Stomach smooth muscle (tissue), 2 donors: ENCODE measurements around the gene DNLZ.

Source experiments
- H3K27ac ChIP-seq: one replicate; pipeline ENCODE4 v1.7.0; 2013; ENCODE audit warnings: mild to moderate bottlenecking, low read length, inconsistent platforms
- H3K27me3 ChIP-seq, 2 donors: one replicate each; pipeline ENCODE4 v1.7.0; 2013; ENCODE audit warnings: low read length in 2 of 2; ENCODE audit not compliant: insufficient read depth in 2 of 2, control insufficient read depth in 1 of 2
- H3K36me3 ChIP-seq, 2 donors: one replicate each; pipeline ENCODE4 v1.7.0; 2013; ENCODE audit warnings: low read length in 2 of 2; ENCODE audit not compliant: control insufficient read depth in 2 of 2, insufficient read depth in 2 of 2
- H3K4me1 ChIP-seq: one replicate; pipeline ENCODE4 v1.7.0; 2013; ENCODE audit warnings: low read length; ENCODE audit not compliant: control insufficient read depth, insufficient read depth
- H3K4me3 ChIP-seq, 2 donors: one replicate each; pipeline ENCODE4 v1.7.0; 2013; ENCODE audit warnings: low read length in 2 of 2
- H3K9ac ChIP-seq, 2 donors: one replicate each; pipeline ENCODE4 v1.7.0; 2013; ENCODE audit warnings: low read length in 2 of 2, mild to moderate bottlenecking in 1 of 2
- H3K9me3 ChIP-seq, 2 donors: one replicate each; pipeline ENCODE4 v1.7.0; 2013; ENCODE audit warnings: low read length in 2 of 2; ENCODE audit not compliant: control insufficient read depth in 2 of 2
- donor health status: healthy.
- donor health status: Pancreatic carcinoma.

DNLZ gene

DNA sequence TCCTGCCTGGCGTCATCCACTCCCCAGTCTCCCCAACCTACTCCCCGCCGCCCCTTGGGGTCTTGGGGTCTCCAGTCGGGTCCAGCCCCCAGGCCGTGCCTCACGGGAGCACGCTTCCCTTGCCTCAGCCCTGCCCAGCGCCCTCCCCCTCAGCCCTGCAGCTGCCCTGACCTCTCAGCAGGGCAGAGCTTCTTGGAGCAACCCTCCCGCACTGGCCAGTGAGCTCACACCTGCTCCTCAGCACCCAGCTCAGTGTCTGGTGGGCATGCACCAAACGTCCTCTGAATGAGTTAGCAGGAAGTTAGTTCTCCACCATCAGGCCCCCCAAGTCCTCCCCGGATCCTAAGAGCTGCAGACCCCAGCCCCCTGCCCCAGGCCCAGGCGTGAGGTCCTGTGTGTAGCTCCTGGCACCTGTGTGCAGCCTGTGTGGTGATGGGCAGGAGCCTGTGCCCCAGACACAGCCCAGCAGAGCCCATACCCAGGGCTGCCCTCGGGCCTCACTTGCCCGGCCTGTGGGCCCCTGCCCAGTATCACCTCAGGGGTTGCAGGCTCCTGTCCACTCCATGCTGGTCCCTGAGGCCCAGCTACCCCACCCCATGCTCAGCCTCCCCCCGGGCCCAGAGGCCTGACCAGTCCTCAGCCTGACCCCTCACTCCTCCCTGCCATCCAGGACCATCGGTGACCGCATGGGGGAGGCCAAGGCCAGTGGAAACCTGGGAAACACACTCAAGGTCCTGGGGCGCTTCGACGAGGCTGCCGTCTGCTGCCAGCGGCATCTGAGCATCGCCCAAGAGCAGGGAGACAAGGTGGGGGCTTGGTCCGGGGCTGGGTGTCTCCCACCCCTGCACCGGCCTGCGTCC, 28.0 kb downstream of the DNLZ start:
- H3K4me3 ChIP-seq: no peak overlapping the region
- no peak overlapping the region for H3K27ac ChIP-seq
- no peak overlapping the region for H3K9ac ChIP-seq
- H3K36me3 ChIP-seq: peaks cover 0 to 2% of the 10 kb centered on the region in 2 donors
- no peaks in the 10 kb centered on the region for H3K4me1 ChIP-seq
- no peaks in the 10 kb centered on the region for H3K9me3 ChIP-seq
- no peaks in the 10 kb centered on the region for H3K27me3 ChIP-seq

DNA sequence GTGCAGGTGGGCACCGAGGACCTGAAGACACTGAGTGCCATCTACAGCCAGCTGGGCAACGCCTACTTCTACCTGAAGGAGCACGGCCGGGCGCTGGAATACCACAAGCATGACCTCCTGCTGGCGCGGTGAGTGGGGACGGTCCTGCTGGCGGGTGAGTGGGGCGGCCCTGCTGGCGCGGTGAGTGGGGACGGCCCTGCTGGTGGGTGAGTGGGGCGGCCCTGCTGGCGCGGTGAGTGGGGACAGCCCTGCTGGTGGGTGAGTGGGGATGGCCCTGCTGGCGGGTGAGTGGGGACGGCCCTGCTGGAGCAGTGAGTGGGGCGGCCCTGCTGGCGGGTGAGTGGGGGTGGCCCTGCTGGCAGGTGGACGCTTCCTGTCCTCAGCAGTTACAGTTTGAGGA, 29.0 kb downstream of the DNLZ start:
- Histone ChIP-seq H3K36me3 (peaks cover 0 to 2% of the 10 kb centered on the region in 2 donors), H3K27ac (no peak overlapping the region), H3K27me3 (no peaks in the 10 kb centered on the region), H3K9ac (no peak overlapping the region), H3K9me3 (no peaks in the 10 kb centered on the region), H3K4me1 (peaks cover 1% of the 10 kb centered on the region), H3K4me3 (no peak overlapping the region)

DNA sequence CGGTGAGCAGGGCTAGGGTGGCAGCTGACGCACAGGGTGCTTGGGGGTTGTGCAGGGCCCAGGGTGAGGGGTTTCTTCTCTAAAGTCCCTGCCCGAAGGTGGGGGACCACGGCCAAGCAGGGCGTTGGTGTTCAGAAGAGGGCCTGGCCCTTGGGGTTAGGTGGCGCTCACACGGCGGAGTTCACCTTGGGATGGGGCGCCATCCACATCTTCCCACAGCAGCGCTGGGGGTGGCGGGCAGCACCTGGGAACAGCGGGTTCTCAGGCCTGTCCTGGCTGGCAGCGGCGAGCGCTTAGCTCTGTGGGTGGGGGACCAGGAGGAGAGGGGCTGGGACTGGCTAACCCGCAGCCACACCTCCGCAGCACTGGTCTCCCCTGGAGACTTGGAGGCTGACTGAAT, 30.1 kb downstream of the DNLZ start:
- Histone ChIP-seq H3K4me1 (peaks cover 12% of the 10 kb centered on the region), H3K9ac (no peak overlapping the region), H3K4me3 (no peak overlapping the region), H3K27me3 (no peaks in the 10 kb centered on the region), H3K27ac (no peak overlapping the region), H3K9me3 (no peaks in the 10 kb centered on the region), H3K36me3 (peaks cover 0 to 2% of the 10 kb centered on the region in 2 donors)

DNA sequence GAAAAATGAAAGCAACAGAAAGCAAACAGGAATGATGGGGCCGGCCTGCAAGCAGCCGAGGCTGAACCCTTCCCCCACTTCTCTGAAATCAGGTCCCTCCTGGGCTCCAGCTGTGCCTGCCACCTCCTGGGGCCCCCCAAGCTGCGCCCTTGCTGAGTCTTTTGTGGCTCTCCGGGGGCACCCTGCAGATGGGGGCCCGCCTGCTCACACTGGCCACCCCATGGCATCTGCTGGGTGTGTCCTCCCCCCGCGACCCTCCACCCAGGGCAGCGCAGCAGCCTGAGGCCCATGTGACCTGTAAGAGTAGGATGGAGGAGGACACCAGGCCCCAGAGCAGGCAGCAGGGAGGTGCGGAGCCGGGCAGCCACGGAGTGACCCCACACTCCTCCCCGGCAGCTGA, 30.5 kb downstream of the DNLZ start:
- H3K9me3 ChIP-seq: no peaks in the 10 kb centered on the region
- peaks cover 0 to 2% of the 10 kb centered on the region in 2 donors for H3K36me3 ChIP-seq
- no peak overlapping the region for H3K9ac ChIP-seq
- no peaks in the 10 kb centered on the region for H3K27me3 ChIP-seq
- peaks cover 16% of the 10 kb centered on the region for H3K4me1 ChIP-seq
- H3K4me3 ChIP-seq: no peak overlapping the region
- H3K27ac ChIP-seq: no peak overlapping the region

DNA sequence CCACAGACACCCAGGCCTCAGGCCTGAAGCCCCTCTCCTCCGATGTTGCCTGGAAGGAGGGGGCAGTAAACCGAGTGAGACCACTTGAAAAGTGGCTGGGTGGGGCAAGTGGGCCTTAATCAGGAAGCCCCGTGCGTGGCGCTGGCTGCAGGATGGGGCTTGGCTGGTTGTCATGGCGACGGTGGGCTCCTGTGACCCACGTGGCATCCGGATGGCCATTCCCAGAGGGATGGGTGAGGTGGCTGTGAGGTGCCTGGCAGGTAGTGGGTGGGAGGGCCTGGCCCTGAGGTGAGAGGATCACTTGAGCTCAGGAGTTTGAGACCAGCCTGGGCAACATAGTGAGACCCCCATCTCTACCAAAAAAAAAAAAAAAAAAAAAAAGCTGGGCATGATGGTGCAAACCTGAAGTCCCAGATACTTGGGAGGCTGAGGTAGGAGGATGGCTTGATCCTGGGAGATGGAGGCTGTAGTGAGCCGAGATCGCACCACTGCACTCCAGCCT, 31.0 kb downstream of the DNLZ start:
- peaks cover 0 to 2% of the 10 kb centered on the region in 2 donors for H3K36me3 ChIP-seq
- no peaks in the 10 kb centered on the region for H3K9me3 ChIP-seq
- no peaks in the 10 kb centered on the region for H3K27me3 ChIP-seq
- no peak overlapping the region for H3K27ac ChIP-seq
- peaks cover 18% of the 10 kb centered on the region for H3K4me1 ChIP-seq
- no peak overlapping the region for H3K9ac ChIP-seq
- H3K4me3 ChIP-seq: no peak overlapping the region

DNA sequence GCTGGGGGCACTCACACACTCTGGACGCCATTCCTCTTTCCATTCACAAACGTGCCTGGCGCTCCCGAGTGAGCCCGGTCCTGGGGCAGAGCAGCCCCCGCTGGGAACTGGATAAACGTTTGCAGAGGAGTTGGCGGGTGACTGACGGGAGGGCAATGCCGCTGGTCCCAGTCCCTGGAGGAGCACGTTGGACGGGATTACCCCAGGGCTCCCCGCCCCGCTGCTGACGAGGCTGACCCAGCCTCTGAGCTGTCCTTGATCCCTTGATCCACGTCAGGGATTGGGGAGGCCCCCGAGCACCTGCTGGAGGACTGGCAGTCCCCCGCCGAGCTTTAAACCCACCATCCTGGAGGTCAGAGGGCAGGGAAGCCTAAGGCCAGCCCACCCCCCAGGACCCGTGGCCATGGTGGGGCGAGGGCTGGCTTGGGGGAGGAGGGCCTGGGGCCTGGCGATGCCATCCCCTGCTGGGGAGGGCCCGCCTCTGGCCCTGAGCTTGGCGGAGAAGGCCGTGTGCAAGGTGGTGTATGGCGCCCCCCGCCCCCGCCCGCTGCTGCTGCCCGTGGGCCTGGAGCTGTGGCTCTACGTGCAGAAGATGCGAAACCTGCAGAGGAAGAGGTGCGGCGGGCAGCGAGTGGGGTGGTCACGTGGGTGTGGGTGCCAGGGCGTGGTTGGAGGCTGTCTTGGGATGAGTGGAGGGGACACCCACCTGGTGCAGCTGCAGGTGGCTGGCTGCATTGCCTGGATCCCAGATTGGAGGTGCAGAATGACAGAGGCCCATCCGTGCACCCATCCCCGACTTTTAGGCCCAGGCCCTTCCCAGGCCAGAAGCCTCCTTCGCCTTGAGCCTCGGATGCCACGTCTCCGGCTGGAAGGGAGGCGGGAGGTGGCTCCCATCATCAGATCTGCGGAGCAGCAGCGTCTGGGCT, 31.7 kb downstream of the DNLZ start:
- H3K9ac ChIP-seq: no peak overlapping the region
- H3K4me1 ChIP-seq: peaks cover 22% of the 10 kb centered on the region
- H3K27ac ChIP-seq: no peak overlapping the region
- no peaks in the 10 kb centered on the region for H3K27me3 ChIP-seq
- no peak overlapping the region for H3K4me3 ChIP-seq
- H3K36me3 ChIP-seq: peaks cover 0 to 2% of the 10 kb centered on the region in 2 donors
- H3K9me3 ChIP-seq: no peaks in the 10 kb centered on the region

DNA sequence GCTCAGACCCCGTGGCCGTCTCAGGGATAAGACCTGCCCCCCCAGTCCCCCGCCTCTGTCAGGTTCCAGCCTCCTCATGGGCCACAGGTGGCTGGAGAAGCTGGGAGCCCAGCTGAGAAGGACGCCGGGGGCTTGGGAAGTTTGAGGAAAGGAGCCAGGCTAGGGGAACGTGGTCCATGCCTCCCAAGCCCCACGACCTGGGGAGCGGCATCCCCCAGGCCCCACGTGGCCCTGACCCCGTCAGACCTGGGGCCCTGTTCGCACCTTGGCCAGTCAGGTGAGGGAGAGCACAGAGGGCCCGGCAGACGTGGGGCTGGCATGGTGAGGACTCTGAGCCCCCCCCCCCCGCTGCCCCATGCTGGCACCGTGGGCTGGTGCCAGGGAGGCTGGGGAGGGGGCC, 32.5 kb downstream of the DNLZ start:
- Histone ChIP-seq H3K27me3 (no peaks in the 10 kb centered on the region), H3K9ac (no peak overlapping the region), H3K27ac (no peak overlapping the region), H3K36me3 (no peaks in the 10 kb centered on the region), H3K4me3 (no peak overlapping the region), H3K9me3 (no peaks in the 10 kb centered on the region), H3K4me1 (peaks cover 28% of the 10 kb centered on the region)

DNA sequence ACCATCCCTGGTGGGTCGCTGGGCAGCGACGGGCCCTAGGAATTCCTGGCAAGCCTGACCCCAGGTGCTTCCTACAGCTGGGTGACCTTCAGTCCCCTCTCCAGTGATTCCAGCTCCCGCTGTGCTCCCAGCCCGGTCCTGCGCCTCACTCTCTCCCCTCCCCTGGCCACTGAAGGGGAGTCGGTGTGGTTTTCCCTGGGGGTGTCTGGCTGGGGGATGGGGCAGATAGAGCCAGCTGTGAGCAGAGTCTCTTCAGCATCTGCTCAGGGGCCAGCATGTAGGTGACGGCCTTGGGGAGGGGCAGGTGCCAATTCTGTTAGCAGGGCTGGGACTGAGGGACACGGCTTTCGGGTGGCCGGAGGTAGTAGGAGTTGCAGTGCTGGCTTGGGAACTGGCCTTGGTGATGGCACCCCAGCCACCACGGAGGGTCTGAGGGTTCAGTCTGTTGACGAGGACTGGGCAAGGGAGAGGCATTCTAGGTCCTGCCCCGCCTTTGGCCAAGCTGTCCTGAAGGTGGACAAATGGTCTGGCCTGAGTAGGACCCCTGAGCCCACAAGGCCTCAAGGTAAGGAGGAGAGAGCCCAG, 33.0 kb downstream of the DNLZ start:
- Histone ChIP-seq H3K27ac (no peak overlapping the region), H3K4me3 (no peak overlapping the region), H3K4me1 (peaks cover 31% of the 10 kb centered on the region), H3K9me3 (no peaks in the 10 kb centered on the region), H3K36me3 (no peaks in the 10 kb centered on the region), H3K27me3 (no peaks in the 10 kb centered on the region), H3K9ac (no peak overlapping the region)

DNA sequence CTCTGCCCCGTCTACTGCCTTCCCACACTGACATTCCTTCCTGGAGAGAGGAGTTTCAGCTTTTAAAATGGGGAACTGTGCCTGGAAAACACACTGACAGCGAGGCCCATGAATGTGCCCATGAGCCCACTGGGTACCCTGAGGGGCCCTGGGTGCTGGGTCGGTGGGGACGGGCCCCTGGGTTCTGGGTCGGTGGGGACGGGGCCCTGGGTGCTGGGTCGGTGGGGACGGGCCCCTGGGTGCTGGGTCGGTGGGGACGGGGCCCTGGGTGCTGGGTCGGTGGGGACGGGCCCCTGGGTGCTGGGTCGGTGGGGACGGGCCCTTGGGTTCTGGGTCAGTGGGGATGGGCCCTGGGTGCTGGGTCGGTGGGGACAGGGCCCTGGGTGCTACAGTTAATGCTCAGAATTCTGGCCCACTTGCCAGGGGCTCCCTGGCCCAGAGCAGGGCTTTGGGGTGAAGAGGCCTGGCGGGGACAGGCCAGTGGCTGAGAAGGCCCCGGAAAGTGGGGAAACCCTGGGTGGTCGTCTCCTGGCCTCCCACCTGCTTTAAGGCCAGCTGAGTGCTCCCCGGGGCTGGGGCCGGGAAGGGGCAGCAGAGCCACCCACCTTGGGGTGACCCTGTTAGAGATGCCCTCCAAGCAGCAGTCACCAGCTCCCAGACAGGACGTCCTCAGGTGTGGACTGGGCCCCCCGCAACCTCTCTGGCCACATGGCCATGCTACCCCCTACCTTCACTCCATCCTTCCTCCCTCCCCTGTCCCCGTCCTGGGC, 33.7 kb downstream of the DNLZ start:
- Histone ChIP-seq H3K36me3 (no peaks in the 10 kb centered on the region), H3K27ac (no peak overlapping the region), H3K9ac (peak overlapping the region; percentile 73 to 80), H3K4me1 (peaks cover 31% of the 10 kb centered on the region), H3K4me3 (no peak overlapping the region), H3K9me3 (no peaks in the 10 kb centered on the region), H3K27me3 (no peaks in the 10 kb centered on the region)

DNA sequence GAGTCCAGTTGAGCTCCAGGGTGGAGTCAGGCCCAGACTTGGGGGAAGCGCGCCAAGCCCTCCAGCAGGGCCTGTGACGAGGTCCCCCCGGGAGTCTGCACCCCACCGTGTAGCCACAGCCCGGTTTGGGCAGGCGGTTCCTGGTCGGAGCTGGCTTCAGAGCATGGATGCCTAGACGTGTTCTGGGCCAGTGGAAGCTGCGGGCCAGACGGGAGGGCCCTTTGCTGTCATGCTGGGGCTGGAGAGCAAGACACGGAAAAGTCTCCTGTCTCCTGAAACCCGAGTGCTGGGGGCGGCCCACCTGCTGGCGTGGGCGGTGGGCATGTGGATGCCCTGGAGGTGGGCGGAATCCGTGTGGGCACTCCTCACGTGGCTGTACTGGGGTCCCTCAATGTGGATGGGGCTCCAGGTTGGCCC, 34.3 kb downstream of the DNLZ start:
- Histone ChIP-seq H3K4me3 (peak overlapping the region in 1 of 2 donors; percentile 78), H3K27ac (no peak overlapping the region), H3K4me1 (peaks cover 31% of the 10 kb centered on the region), H3K9me3 (no peaks in the 10 kb centered on the region), H3K27me3 (no peaks in the 10 kb centered on the region), H3K9ac (peak overlapping the region; percentile 73 to 80), H3K36me3 (no peaks in the 10 kb centered on the region)
